Kasumi-1 (cell line): ENCODE data around the gene LTB4R.

ENCODE experiments used
- DNase-seq, 2 experiments: peaks; one replicate each; lab custom pipeline; 2025; lab: John Stamatoyannopoulos, UW

LTB4R gene

GRCh38 chr14:24310646-24311604, at the start of gene LTB4R:
Gene LTB4R, plus strand, starts transcription at chr14:24311502. Its CDS starts 4,150 bp downstream, at chr14:24315652.
- DNase-seq, result peak; percentile 61 to 65

- DNase-seq, result no peak
Measured at GRCh38 chr14:24261969-24262327, 49.4 kb upstream of the LTB4R start.

GRCh38 chr14:24262821-24263733, 48.2 kb upstream of the LTB4R start, which contains the start of gene TGM1:
Gene TGM1, minus strand, starts transcription at chr14:24263177. Its CDS starts 825 bp downstream, at chr14:24262352.
- DNase-seq, result no peak

- no peak for DNase-seq
Measured at GRCh38 chr14:24263848-24264247, 47.5 kb upstream of the LTB4R start.

- DNase-seq, result no peak
Measured at GRCh38 chr14:24264298-24264697, 47.0 kb upstream of the LTB4R start.

GRCh38 chr14:24266344-24267244, 44.7 kb upstream of the LTB4R start:
- DNase-seq, result no peak

- DNase-seq, result no peak
Measured at GRCh38 chr14:24267516-24267915, 43.8 kb upstream of the LTB4R start.

GRCh38 chr14:24268225-24268624, 43.1 kb upstream of the LTB4R start:
- DNase-seq, result no peak

GRCh38 chr14:24269368-24269767, 41.9 kb upstream of the LTB4R start:
- no peak for DNase-seq

GRCh38 chr14:24269910-24270536, 41.3 kb upstream of the LTB4R start:
- no peak for DNase-seq

GRCh38 chr14:24270537-24271133, 40.7 kb upstream of the LTB4R start:
- DNase-seq, result peak in 1 of 2 experiments; percentile 41

- peak; percentile 82 to 86 for DNase-seq
Measured at GRCh38 chr14:24271134-24271833, 40.0 kb upstream of the LTB4R start, which contains the start of gene RABGGTA. Gene RABGGTA, minus strand, starts transcription at chr14:24271597. Its CDS starts 482 bp downstream, at chr14:24271115.

GRCh38 chr14:24271834-24272263, 39.5 kb upstream of the LTB4R start:
- DNase-seq, result no peak

- no peak for DNase-seq
Measured at GRCh38 chr14:24272467-24272866, 38.8 kb upstream of the LTB4R start.

GRCh38 chr14:24273422-24273998, 37.8 kb upstream of the LTB4R start:
- peak in 1 of 2 experiments; percentile 7 for DNase-seq

GRCh38 chr14:24274101-24274543, 37.2 kb upstream of the LTB4R start:
- peak in 1 of 2 experiments; percentile 9 for DNase-seq

GRCh38 chr14:24277071-24277470, 34.2 kb upstream of the LTB4R start:
- DNase-seq, result no peak

- peak; percentile 75 to 77 for DNase-seq
Measured at GRCh38 chr14:24277606-24278321, 33.5 kb upstream of the LTB4R start.

GRCh38 chr14:24278424-24278823, 32.9 kb upstream of the LTB4R start:
- no peak for DNase-seq
